GM19438 (cell line): Measurements from ENCODE around the gene PUS7L.

Source experiments
- ATAC-seq: cut with Tn5 transposase; IDR thresholded peaks from one replicate; pipeline ENCODE4 v1.9.1; 2021; ENCODE audit warnings: low read depth; ENCODE audit not compliant: unreplicated experiment

PUS7L gene

GRCh38 chr12:43675048-43675904 is 83.3 kb downstream of the PUS7L start:
- no peak for ATAC-seq

- no peak for ATAC-seq
These were observed 89.2 kb downstream of the PUS7L start for GRCh38 chr12:43669373-43669772.
